ENCODE data around the gene ICAM3. TPM values are rescaled to one million over a fixed set of nuclear protein-coding genes. Genes with fewer than 3 reads are reported as not detected.

ICAM3 gene
- total and polyA plus RNA-seq, 2 of the 4 experiments (the other 2 are of a cell fraction) = 6.6 to 11.7 TPM

DNA sequence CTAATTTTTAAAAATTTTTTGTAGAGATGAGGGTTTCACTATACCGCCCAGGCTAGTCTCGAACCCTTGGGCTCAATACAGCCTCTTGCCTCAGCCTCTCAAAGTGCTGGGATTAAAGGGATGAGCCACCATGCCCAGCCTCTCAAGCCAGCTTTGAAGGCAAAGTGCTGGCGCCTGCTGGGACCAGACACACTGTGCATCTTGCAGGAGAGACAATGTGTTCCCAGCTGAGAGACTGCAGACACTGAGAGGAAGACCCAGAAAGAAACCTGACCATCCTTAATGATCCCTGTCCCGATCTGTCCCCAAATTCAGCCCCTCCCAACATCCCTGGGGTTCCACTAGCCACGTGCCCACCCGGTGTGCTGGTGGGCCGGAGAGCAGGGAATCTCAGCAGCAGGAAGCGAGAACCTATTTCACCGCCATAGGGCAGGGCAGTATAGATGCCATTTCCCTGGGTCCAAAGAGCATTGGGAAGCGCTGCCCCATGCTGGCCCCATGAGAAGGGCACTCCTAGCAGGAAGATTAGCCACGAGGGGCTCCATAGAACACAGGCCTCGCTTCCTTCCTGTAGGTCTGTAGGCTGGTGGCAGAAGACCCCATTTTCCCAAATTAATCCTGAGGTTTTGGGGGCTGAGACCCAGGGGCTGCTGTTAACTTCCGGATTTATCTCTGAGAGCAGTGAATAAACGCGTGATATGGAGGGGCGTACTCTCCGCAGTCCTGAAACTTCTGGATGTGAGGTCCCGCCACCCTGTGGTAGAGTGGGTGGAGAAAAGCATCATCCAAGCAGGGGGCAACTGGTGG is 7.1 kb downstream of the ICAM3 start:
- no peaks in the 10 kb centered on the region for H3K27me3 ChIP-seq (ENCODE audit: control insufficient read depth, insufficient read depth, low read length)
- ChIA-PET POLR2A (ENCODE audit: unreplicated experiment) (no interaction called here), CTCF (no interaction called here)
- H3K4ac ChIP-seq (ENCODE audit: low read depth, low read length) = peak overlapping the region; percentile 86
- peak overlapping the region; percentile 75 for H3K4me3 ChIP-seq (ENCODE audit: insufficient read depth, low read depth, low read length)
- H3K79me1 ChIP-seq (ENCODE audit: low read depth in 1 of 2, low read length in 2 of 2) = peaks cover 19 to 52% of the 10 kb centered on the region in 2 experiments
- ATAC-seq (ENCODE audit: low read depth) (peak; percentile 1), DNase-seq (no peak)
- H2AK5ac ChIP-seq (ENCODE audit: low read depth, low read length) = peak overlapping the region; percentile 90
- H4K91ac ChIP-seq (ENCODE audit: insufficient read depth, low read depth, low read length) = peak overlapping the region; percentile 59; the same call in 1 of the 2 replicates
- H3K4me1 ChIP-seq (ENCODE audit: control insufficient read depth, insufficient read depth, low read length) = peaks cover 5% of the 10 kb centered on the region; the same call in 1 of the 2 replicates
- TF ChIP-seq MXI1 (IDR thresholded peaks at IDR 0.05; ENCODE audit: borderline replicate concordance, low read depth, low read length) = peak; percentile 40; the same call in 1 of the 2 replicates
- no peak for TF ChIP-seq SMC3 (IDR thresholded peaks at IDR 0.05; ENCODE audit: low read depth, low read length)
- TF ChIP-seq ELK1 (IDR thresholded peaks at IDR 0.05; ENCODE audit: borderline replicate concordance, low read depth, low read length) = no peak
- TF ChIP-seq CTCF (conservative IDR thresholded peaks at IDR 0.05; ENCODE audit: low read depth, low read length) = peak; percentile 7; the same call in 1 of the 2 replicates
- no peak overlapping the region for H2BK20ac ChIP-seq (ENCODE audit: low read depth, low read length)
- dilution Hi-C loops (cut with HindIII; ENCODE audit: low sequenced_read_pairs, unreplicated experiment) (no loop called here), in situ Hi-C loops (cut with MboI; ENCODE audit: low sequenced_read_pairs) (no loop called here), intact Hi-C loops (cut with micrococcal nuclease) (no loop called here)
- H2AK9ac ChIP-seq (replicated peaks; ENCODE audit: low read depth, low read length, poor library complexity) = peak overlapping the region; percentile 99
- 61% methylated on average over 4 of the region's 18 CpGs; no CpG with 5 or more reads in 1 of the 2 experiments for WGBS, 2 experiments (ENCODE audit: extremely low coverage in 2 of 2, insufficient read length in 1 of 2)
- no peak overlapping the region for H2BK15ac ChIP-seq (ENCODE audit: low read depth, low read length)
- H3K9me3 ChIP-seq (ENCODE audit: control insufficient read depth, insufficient read depth, low read length) = no peaks in the 10 kb centered on the region
- H3K4me2 ChIP-seq (ENCODE audit: low read depth, low read length) = peak overlapping the region; percentile 91
- H4K5ac ChIP-seq (ENCODE audit: low read depth, low read length) = no peak overlapping the region
- peaks cover 29% of the 10 kb centered on the region for H3K36me3 ChIP-seq (ENCODE audit: control insufficient read depth, insufficient read depth, low read length)
- H2BK120ac ChIP-seq (ENCODE audit: low read depth, low read length) = 0 out of 2 replicates have a peak overlapping the region, but pooled peaks have one; percentile 4
- peak overlapping the region; percentile 93 for H2BK5ac ChIP-seq (ENCODE audit: low read depth, low read length, poor library complexity, severe bottlenecking)
- H3K9me1 ChIP-seq (ENCODE audit: insufficient read depth, low read length) = no peaks in the 10 kb centered on the region; the same call in 1 of the 2 replicates
- H3K27ac ChIP-seq (ENCODE audit: insufficient read depth, low read length) = peak overlapping the region; percentile 86
- no peak overlapping the region for H3K18ac ChIP-seq (ENCODE audit: low read depth, low read length)
- TSS peak; percentile 26 for BruUV-seq (replicated peaks)
- H3K56ac ChIP-seq (ENCODE audit: extremely low read depth, insufficient read depth, low read length) = peak overlapping the region; percentile 57
- H2AFZ ChIP-seq (replicated peaks; ENCODE audit: low read length, poor library complexity) = peak overlapping the region; percentile 98
- peaks cover 26% of the 10 kb centered on the region for H4K20me1 ChIP-seq (ENCODE audit: insufficient read depth, low read length)
- H3K9ac ChIP-seq (ENCODE audit: low read depth, low read length) = peak overlapping the region; percentile 83
- peak overlapping the region; percentile 50; the same call in 1 of the 2 replicates for H3K14ac ChIP-seq (replicated peaks; ENCODE audit: low read depth, low read length)
- H3K23ac ChIP-seq (ENCODE audit: low read depth, low read length) = peak overlapping the region; percentile 50
- peak overlapping the region; percentile 29 to 60; a peak in 2 of 4 replicates for H4K8ac ChIP-seq (ENCODE audit: low read depth in 2 of 2, low read length in 2 of 2)
